Spleen (tissue), 11 donors: ENCODE measurements around the gene SNX2. TPM values are rescaled to one million over a fixed set of nuclear protein-coding genes. Genes with fewer than 3 reads are reported as not detected.

ENCODE experiments used
- DNase-seq: peaks from one replicate; pipeline ENCODE4 v3.0.0-alpha.2; 2020
- H3K27ac ChIP-seq, 8 donors: fragments of 200-600 bp; sonication (generic) in 7 of 8; 1 replicate in 4 of 8; 2 replicates in 4 of 8; pipeline versions ENCODE4 v1.5.0 to v1.8.0; 2016 to 2021; ENCODE audit warnings: inconsistent platforms in 4 of 8, mild to moderate bottlenecking in 4 of 8, moderate library complexity in 1 of 8
- H3K27me3 ChIP-seq, 7 donors: fragments of 200-600 bp; sonication (generic) in 6 of 7; replicated peaks in 1 of 7; 1 replicate in 4 of 7; 2 replicates in 3 of 7; pipeline versions ENCODE4 v1.5.0 to v1.8.0; 2016 to 2021; ENCODE audit warnings: inconsistent platforms in 3 of 7, mild to moderate bottlenecking in 1 of 7
- H3K36me3 ChIP-seq, 6 donors: fragments of 200-600 bp; sonication (generic) in 5 of 6; 1 replicate in 4 of 6; 2 replicates in 2 of 6; pipeline versions ENCODE4 v1.5.0 to v1.8.0; 2016 to 2021; ENCODE audit warnings: inconsistent platforms in 2 of 6
- H3K4me1 ChIP-seq, 6 donors: fragments of 200-600 bp; sonication (generic) in 5 of 6; 1 replicate in 3 of 6; 2 replicates in 3 of 6; pipeline versions ENCODE4 v1.5.0 to v1.8.0; 2016 to 2021; ENCODE audit warnings: inconsistent platforms in 3 of 6
- H3K4me3 ChIP-seq, 8 donors: fragments of 200-600 bp; sonication (generic) in 7 of 8; 1 replicate in 4 of 8; 2 replicates in 4 of 8; pipeline versions ENCODE4 v1.5.0 to v1.8.0; 2016 to 2021; ENCODE audit warnings: inconsistent platforms in 4 of 8, mild to moderate bottlenecking in 4 of 8, moderate library complexity in 2 of 8
- H3K9me3 ChIP-seq, 8 donors: fragments of 200-600 bp; sonication (generic) in 7 of 8; 1 replicate in 4 of 8; 2 replicates in 4 of 8; pipeline versions ENCODE4 v1.5.0 to v1.8.0; 2016 to 2021; ENCODE audit warnings: inconsistent platforms in 4 of 8
- CTCF ChIP-seq, 11 experiments: fragments of 200-600 bp in 7 of 11; fragments of 450-650 bp in 4 of 11; sonication (generic) in 4 of 11; IDR thresholded peaks in 8 of 11; conservative IDR thresholded peaks in 3 of 11; 1 replicate in 7 of 11; 2 replicates in 4 of 11; pipeline versions ENCODE4 v1.4.0 to v1.8.0; 2016 to 2021; ENCODE audit warnings: antibody characterized with exemption in 11 of 11, inconsistent platforms in 4 of 11, mild to moderate bottlenecking in 1 of 11
- POLR2A ChIP-seq, 3 donors: fragments of 450-650 bp; IDR thresholded peaks; one replicate each; pipeline ENCODE4 v1.5.1; 2017; ENCODE audit warnings: antibody characterized with exemption in 3 of 3, mild to moderate bottlenecking in 1 of 3
- POLR2AphosphoS5 ChIP-seq, 3 donors: sonication (generic); formaldehyde crosslinking; IDR thresholded peaks; one replicate each; pipeline ENCODE4 v1.5.1; 2017; ENCODE audit warnings: antibody characterized with exemption in 3 of 3
- WGBS, 5 donors: extraction: QIAGEN DNeasy Blood & Tissue Kit in 3 of 5; methylation state at CpG; one replicate each; pipeline versions ENCODE4 v1.1.5 to v1.1.7; 2013 to 2018; 5-methylcytosine and 5-hydroxymethylcytosine counted together
- intact Hi-C: fragments of 100-400 bp; cut with DNase I; formaldehyde crosslinking; loops from one replicate; pipeline ENCODE4 v1.15.0; 2023; ENCODE audit warnings: low total_unique reads
- polyA plus RNA-seq, 3 donors: library from polyadenylated mRNA; stranded (reverse); fragments of 200-250 nt; gene quantifications; one replicate each; pipeline ENCODE4 v1.2.1, GENCODE V29; 2013
- total RNA-seq, 7 donors: library from RNA; depleted of rRNA in 3 of 7; stranded (reverse); fragments of >200 nt in 3 of 7; fragmentation: NEBNext Ultra II Directional in 4 of 7; extraction: Animal tissue kit (Norgen Biotek cat#: 25700) in 4 of 7; gene quantifications; one replicate each; pipeline versions ENCODE4 v1.1.0 to v1.2.1, GENCODE V29; 2016 to 2021
- donor health status: healthy with polysubstance abuse.
- donor health status: DM: no; HTN: no; CAD: no; lungs with moderate emphysema.
- donor health status: DM: no; HTN: no; CAD: no.
- donor health status: Bipolar disorder and iron deficiency.
- donor health status: healthy.
- donor health status: DM: no; HTN: no; CAD: no.
- donor health status: DM: yes; HTN: yes; CAD: no.

Gene SNX2
- total and polyA plus RNA-seq, 10 donors, result 69.0 to 158 (median 132) TPM

GRCh38 chr5:122790354-122791103 lies 15.6 kb downstream of the SNX2 start:
- Histone ChIP-seq H3K9me3 (peaks cover 0 to 19% (median 6%) of the 10 kb centered on the region in 8 donors), H3K27ac (peak overlapping the region in 1 of 8 donors; percentile 31), H3K4me3 (no peak overlapping the region), H3K4me1 (peaks cover 0 to 75% (median 24%) of the 10 kb centered on the region in 6 donors), H3K27me3 (no peaks in the 10 kb centered on the region), H3K36me3 (peaks cover 0 to 75% (median 8%) of the 10 kb centered on the region in 6 donors)
- WGBS, 5 donors, result 82 to 94% (median 89%) methylated on average over 5 of the region's 5 CpGs
- DNase-seq, result no peak
- intact Hi-C loops, result no loop called here
- TF ChIP-seq CTCF (IDR thresholded peaks at IDR 0.05 in 8 of 11, conservative IDR thresholded peaks at IDR 0.05 in 3 of 11) (no peak), POLR2A (IDR thresholded peaks at IDR 0.05) (no peak), POLR2AphosphoS5 (IDR thresholded peaks at IDR 0.05) (peak in 1 of 3 donors; percentile 8)

- no peak overlapping the region for H3K4me3 ChIP-seq
- H3K27me3 ChIP-seq, result no peaks in the 10 kb centered on the region
- 83 to 98% (median 95%) methylated on average over 2 of the region's 2 CpGs for WGBS, 5 donors
- peaks cover 0 to 100% (median 86%) of the 10 kb centered on the region in 6 donors for H3K36me3 ChIP-seq
- no peak overlapping the region for H3K27ac ChIP-seq
- no peaks in the 10 kb centered on the region for H3K4me1 ChIP-seq
- H3K9me3 ChIP-seq, result no peaks in the 10 kb centered on the region
- intact Hi-C loops, result no loop called here
- TF ChIP-seq CTCF (IDR thresholded peaks at IDR 0.05 in 8 of 11, conservative IDR thresholded peaks at IDR 0.05 in 3 of 11) (no peak), POLR2AphosphoS5 (IDR thresholded peaks at IDR 0.05) (no peak), POLR2A (IDR thresholded peaks at IDR 0.05) (no peak)
- no peak for DNase-seq
Measured at GRCh38 chr5:122805481-122805880, 30.6 kb downstream of the SNX2 start.

- intact Hi-C loops, result no loop called here
- H3K36me3 ChIP-seq, result peaks cover 0 to 94% (median 49%) of the 10 kb centered on the region in 6 donors
- no peaks in the 10 kb centered on the region for H3K27me3 ChIP-seq
- 74 to 95% (median 94%) methylated on average over 2 of the region's 2 CpGs for WGBS, 5 donors
- no peaks in the 10 kb centered on the region for H3K9me3 ChIP-seq
- H3K27ac ChIP-seq, result no peak overlapping the region
- TF ChIP-seq POLR2A (IDR thresholded peaks at IDR 0.05) (no peak), CTCF (IDR thresholded peaks at IDR 0.05 in 8 of 11, conservative IDR thresholded peaks at IDR 0.05 in 3 of 11) (no peak), POLR2AphosphoS5 (IDR thresholded peaks at IDR 0.05) (no peak)
- H3K4me1 ChIP-seq, result no peaks in the 10 kb centered on the region
- H3K4me3 ChIP-seq, result no peak overlapping the region
- DNase-seq, result no peak
Measured at GRCh38 chr5:122810405-122810804, 35.5 kb downstream of the SNX2 start.

GRCh38 chr5:122815218-122815767 lies 40.4 kb downstream of the SNX2 start:
- Histone ChIP-seq H3K27me3 (no peaks in the 10 kb centered on the region), H3K27ac (no peak overlapping the region), H3K36me3 (peaks cover 8 to 97% (median 28%) of the 10 kb centered on the region in 6 donors), H3K9me3 (no peaks in the 10 kb centered on the region), H3K4me3 (no peak overlapping the region), H3K4me1 (no peaks in the 10 kb centered on the region)
- TF ChIP-seq POLR2A (IDR thresholded peaks at IDR 0.05) (no peak), CTCF (IDR thresholded peaks at IDR 0.05 in 8 of 11, conservative IDR thresholded peaks at IDR 0.05 in 3 of 11) (no peak), POLR2AphosphoS5 (IDR thresholded peaks at IDR 0.05) (no peak)
- DNase-seq, result no peak
- intact Hi-C loops, result no loop called here
- WGBS, 5 donors, result 82 to 95% (median 93%) methylated on average over 3 of the region's 3 CpGs
